GM10248 (cell line): ENCODE measurements around the gene SPDYE1.

Source experiments
- CTCF ChIA-PET: fragments of 300-600 bp; sonication (Branson Sonifier 250); formaldehyde crosslinking; extraction: SDS; loops from one replicate; lab custom pipeline; 2021; ENCODE audit warnings: antibody characterized with exemption; lab: Yijun Ruan, JAX
- POLR2A ChIA-PET: fragments of 350-650 bp; sonication (Branson Sonifier 250); formaldehyde crosslinking; extraction: SDS; loops from one replicate; lab custom pipeline; 2020; ENCODE audit warnings: antibody characterized with exemption; lab: Yijun Ruan, JAX
- DNase-seq: peaks from one replicate; pipeline ENCODE4 v3.0.0; 2012; ENCODE audit errors: extremely low spot score
- CTCF ChIP-seq: IDR thresholded peaks from 2 replicates; pipeline ENCODE4 v1.5.1; 2012; ENCODE audit warnings: mild to moderate bottlenecking, low read depth; ENCODE audit errors: extremely low read depth, missing control alignments, control extremely low read depth

The SPDYE1 gene

GRCh38 chr7:44048031-44048795 is 50.5 kb downstream of the SPDYE1 start:
- no peak for TF ChIP-seq CTCF
- ChIA-PET POLR2A (no interaction called here), CTCF (interaction anchor here (0.8 to 1.4 kb wide), 2 partner anchors 10 to 33 kb away, joined by 3 read pairs; no protein-coding TSS in a partner anchor)
- no peak for DNase-seq

GRCh38 chr7:44050121-44050914 is 52.6 kb downstream of the SPDYE1 start:
- ChIA-PET POLR2A (interaction anchor here (1.3 kb wide), 1 partner anchor 14 kb away, joined by 3 read pairs; no protein-coding TSS in a partner anchor), CTCF (interaction anchor here (0.6 to 1.9 kb wide), 3 partner anchors 16 to 22 kb away, joined by 3 to 5 read pairs (median 3); no protein-coding TSS in a partner anchor)
- DNase-seq = no peak
- TF ChIP-seq CTCF = no peak

GRCh38 chr7:44050915-44051560 is 53.3 kb downstream of the SPDYE1 start:
- DNase-seq = no peak
- TF ChIP-seq CTCF = no peak
- POLR2A ChIA-PET = no interaction called here
- CTCF ChIA-PET = interaction anchor here (1.9 kb wide), 1 partner anchor 17 kb away, joined by 5 read pairs; no protein-coding TSS in a partner anchor

DNA sequence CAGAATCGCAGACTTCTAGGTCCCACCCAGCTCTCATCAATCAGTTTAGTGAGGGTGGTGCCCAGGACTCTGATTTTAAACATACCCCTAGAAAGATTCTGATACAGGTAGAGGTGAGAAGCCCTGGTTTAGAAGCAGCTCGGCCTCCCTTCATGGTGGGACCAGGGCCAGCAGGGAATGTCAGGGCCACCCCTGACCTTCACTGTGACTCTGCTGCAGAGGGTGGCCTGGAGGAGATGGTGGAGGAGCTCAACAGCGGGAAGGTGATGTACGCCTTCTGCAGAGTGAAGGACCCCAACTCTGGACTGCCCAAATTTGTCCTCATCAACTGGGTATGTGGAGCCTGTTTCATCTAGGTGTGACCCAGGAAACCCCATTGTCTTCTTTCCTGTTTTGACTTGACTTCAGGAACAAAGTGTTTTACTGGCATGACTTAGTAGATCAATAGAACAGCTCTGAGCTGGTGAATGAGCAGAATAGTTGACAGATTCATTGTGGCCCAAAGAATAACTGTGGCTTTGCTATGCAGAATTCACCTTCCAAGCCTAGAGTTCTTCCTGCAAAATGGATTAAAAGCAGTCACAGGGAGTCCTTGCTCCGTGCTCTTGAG is 54.0 kb downstream of the SPDYE1 start:
- ChIA-PET CTCF (no interaction called here), POLR2A (no interaction called here)
- TF ChIP-seq CTCF = no peak
- DNase-seq = no peak

GRCh38 chr7:44052771-44053365 is 55.2 kb downstream of the SPDYE1 start:
- no peak for TF ChIP-seq CTCF
- ChIA-PET POLR2A (no interaction called here), CTCF (interaction anchor here (1.3 kb wide), 1 partner anchor 20 kb away, joined by 3 read pairs; no protein-coding TSS in a partner anchor)
- no peak for DNase-seq
